HG02763 (cell line): ENCODE data around the gene INPP4B.

Source experiments
- ATAC-seq: cut with Tn5 transposase; IDR thresholded peaks from one replicate; pipeline ENCODE4 v1.9.1; 2021; ENCODE audit warnings: mild to moderate bottlenecking, moderate library complexity; ENCODE audit not compliant: unreplicated experiment

The INPP4B gene

GRCh38 chr4:142318280-142318679 lies 527.8 kb downstream of the INPP4B start:
- ATAC-seq: no peak

- ATAC-seq: no peak
Observed at GRCh38 chr4:142316913-142317312, 529.2 kb downstream of the INPP4B start.

GRCh38 chr4:142316025-142316424 lies 530.1 kb downstream of the INPP4B start:
- ATAC-seq: no peak

GRCh38 chr4:142314686-142315085 lies 531.4 kb downstream of the INPP4B start:
- ATAC-seq: no peak

- ATAC-seq: no peak
Observed at GRCh38 chr4:142314247-142314646, 531.9 kb downstream of the INPP4B start.

GRCh38 chr4:142312391-142312790 lies 533.7 kb downstream of the INPP4B start:
- ATAC-seq: no peak

GRCh38 chr4:142311916-142312315 lies 534.2 kb downstream of the INPP4B start:
- no peak for ATAC-seq

- ATAC-seq: no peak
Observed at GRCh38 chr4:142309772-142310171, 536.3 kb downstream of the INPP4B start.

- ATAC-seq: no peak
Observed at GRCh38 chr4:142307857-142308256, 538.2 kb downstream of the INPP4B start.

- no peak for ATAC-seq
Observed at GRCh38 chr4:142297313-142297712, 548.8 kb downstream of the INPP4B start.

GRCh38 chr4:142293536-142293935 lies 552.6 kb downstream of the INPP4B start:
- no peak for ATAC-seq

- no peak for ATAC-seq
Observed at GRCh38 chr4:142292231-142292630, 553.9 kb downstream of the INPP4B start.

- no peak for ATAC-seq
Observed at GRCh38 chr4:142291299-142292050, 554.6 kb downstream of the INPP4B start.

- no peak for ATAC-seq
Observed at GRCh38 chr4:142287371-142287770, 558.7 kb downstream of the INPP4B start.

GRCh38 chr4:142285222-142285583 lies 560.9 kb downstream of the INPP4B start:
- no peak for ATAC-seq

- ATAC-seq: no peak
Observed at GRCh38 chr4:142284402-142285221, 561.5 kb downstream of the INPP4B start.

GRCh38 chr4:142282870-142283431 lies 563.1 kb downstream of the INPP4B start:
- ATAC-seq: no peak

GRCh38 chr4:142281999-142282398 lies 564.1 kb downstream of the INPP4B start:
- no peak for ATAC-seq

GRCh38 chr4:142278663-142279062 lies 567.4 kb downstream of the INPP4B start:
- no peak for ATAC-seq

- ATAC-seq: no peak
Observed at GRCh38 chr4:142278171-142278570, 567.9 kb downstream of the INPP4B start.

GRCh38 chr4:142274137-142274536 lies 572.0 kb downstream of the INPP4B start:
- ATAC-seq: no peak

GRCh38 chr4:142272452-142272851 lies 573.6 kb downstream of the INPP4B start:
- ATAC-seq: no peak
